HepG2 (cell line): ENCODE results near the gene TUBB3. TPM values are rescaled to one million over a fixed set of nuclear protein-coding genes. Genes with fewer than 3 reads are reported as not detected.
A peak's percentile ranks its signal among the peaks of the same experiment; 100 is the strongest.

Experiments
- GLMP ChIP-seq: sonication (generic); formaldehyde crosslinking; IDR thresholded peaks from 2 replicates; pipeline ENCODE4 v1.9.0; 2021; ENCODE audit warnings: missing genetic modification reagents, mild to moderate bottlenecking, borderline replicate concordance
- HMGXB3 ChIP-seq: sonication (generic); formaldehyde crosslinking; IDR thresholded peaks from 2 replicates; pipeline ENCODE4 v1.4.0; 2020; ENCODE audit warnings: missing genetic modification reagents, borderline replicate concordance
- HNF4G ChIP-seq, 2 experiments: sonication (generic) in 1 of 2; formaldehyde crosslinking in 1 of 2; IDR thresholded peaks; 2 replicates each; pipeline versions ENCODE4 v1.4.0 to v1.6.1; 2011 to 2020; ENCODE audit warnings: borderline replicate concordance in 2 of 2, low read depth in 2 of 2, mild to moderate bottlenecking in 2 of 2, low read length in 1 of 2, missing genetic modification reagents in 1 of 2, moderate library complexity in 1 of 2
- MIXL1 ChIP-seq: IDR thresholded peaks from 2 replicates; pipeline ENCODE4 v1.6.1; 2016
- MXD3 ChIP-seq: IDR thresholded peaks from 2 replicates; pipeline ENCODE4 v1.6.1; 2016; ENCODE audit warnings: mild to moderate bottlenecking, missing biosample characterization, missing genetic modification reagents
- PBX2 ChIP-seq: IDR thresholded peaks from 2 replicates; pipeline ENCODE4 v1.6.1; 2016; ENCODE audit warnings: control low read depth
- SIX1 ChIP-seq: sonication (generic); formaldehyde crosslinking; IDR thresholded peaks from 2 replicates; pipeline ENCODE4 v1.4.0; 2020; ENCODE audit warnings: missing genetic modification reagents, borderline replicate concordance
- TEAD2 ChIP-seq: sonication (generic); formaldehyde crosslinking; IDR thresholded peaks from 2 replicates; pipeline ENCODE4 v1.9.0; 2021; ENCODE audit warnings: missing genetic modification reagents
- TEAD3 ChIP-seq: optimal IDR thresholded peaks from 2 replicates; pipeline ENCODE3; 2016; ENCODE audit warnings: borderline replicate concordance
- ZNF503 ChIP-seq: sonication (generic); formaldehyde crosslinking; IDR thresholded peaks from 2 replicates; pipeline ENCODE4 v1.4.0; 2020; ENCODE audit warnings: missing genetic modification reagents
- ZNF564 ChIP-seq: sonication (generic); formaldehyde crosslinking; IDR thresholded peaks from 2 replicates; pipeline ENCODE4 v1.8.1; 2023; ENCODE audit warnings: mild to moderate bottlenecking, missing genetic modification reagents
- ZNF574 ChIP-seq: sonication (generic); formaldehyde crosslinking; IDR thresholded peaks from 2 replicates; pipeline ENCODE4 v1.4.0; 2020; ENCODE audit warnings: missing genetic modification reagents
- ZNF580 ChIP-seq: IDR thresholded peaks from 2 replicates; pipeline ENCODE4 v1.6.1; 2016; ENCODE audit warnings: low read depth, borderline replicate concordance
- polyA plus RNA-seq, 8 experiments: library from polyadenylated mRNA; depleted of rRNA in 3 of 8; stranded (reverse) in 7 of 8; unstranded in 1 of 8; fragments of >200 nt; fragmentation: Illumina TruSeq in 4 of 8; extraction: Trizol in 4 of 8; gene quantifications; 2 replicates each; pipeline versions ENCODE4 v1.2.1 to v1.2.3, GENCODE V29; 2011 to 2016; ENCODE audit warnings: low read depth in 4 of 8, missing spikeins in 1 of 8, mixed read lengths in 1 of 8; ENCODE audit not compliant: insufficient read depth in 1 of 8
- total RNA-seq, 5 experiments: library from RNA; depleted of rRNA; stranded (reverse); fragments of >200 nt; fragmentation: Illumina TruSeq; extraction: Trizol; gene quantifications; 2 replicates each; pipeline ENCODE4 v1.2.3, GENCODE V29; 2016; ENCODE audit warnings: low read depth in 1 of 5

The TUBB3 gene
- total and polyA plus RNA-seq, 2 of the 13 experiments (the other 11 are each of a cell fraction or from before 2014, with no cell fraction given) = 110 to 185 TPM

GRCh38 chr16:89922477-89922883, 662 bp upstream of the TUBB3 start (continued):
- TF ChIP-seq HMGXB3 (CRISPR knock-in tag) (no peak), TEAD2 (no peak), GLMP (no peak), TEAD3 (peak; percentile 26), ZNF564 (CRISPR knock-in tag) (0 out of 2 replicates have a peak, but pooled peaks have one; percentile 9), MIXL1 (CRISPR knock-in tag) (no peak), PBX2 (CRISPR knock-in tag) (no peak), ZNF580 (no peak), MXD3 (CRISPR knock-in tag) (no peak), ZNF503 (CRISPR knock-in tag) (peak; percentile 55; the same call in 1 of the 2 replicates), HNF4G (IDR thresholded peaks at IDR 0.05; ENCODE audit: borderline replicate concordance, low read depth, low read length) (0 out of 2 replicates have a peak, but pooled peaks have one; percentile 2), HNF4G (CRISPR knock-in tag; IDR thresholded peaks at IDR 0.05; ENCODE audit: borderline replicate concordance, low read depth) (peak; percentile 33; the same call in 1 of the 2 replicates), SIX1 (CRISPR knock-in tag) (no peak), ZNF574 (CRISPR knock-in tag) (no peak)
